ENCODE measurements around the gene ZCCHC9. TPM values are rescaled to one million over a fixed set of nuclear protein-coding genes. Genes with fewer than 3 reads are reported as not detected.

ZCCHC9 gene
- polyA plus RNA-seq, 1 of the 3 experiments (the other 2 are of a cell fraction): 13.2 TPM

- DNase-seq: no peak
- H3K79me2 ChIP-seq (ENCODE audit: insufficient read depth): peaks cover 59% of the 10 kb centered on the region
- no peak overlapping the region for H3K4me2 ChIP-seq
- H2AFZ ChIP-seq (ENCODE audit: low read depth): no peak overlapping the region
- H3K9ac ChIP-seq: no peak overlapping the region
- ChIA-PET CTCF (interaction anchor here (1.2 to 1.3 kb wide), 2 partner anchors 381 to 867 kb away, joined by 3 read pairs; no protein-coding TSS in a partner anchor), POLR2A (no interaction called here)
- TF ChIP-seq YY1 (IDR thresholded peaks at IDR 0.05; ENCODE audit: low read depth) (no peak), GABPA (IDR thresholded peaks at IDR 0.05; ENCODE audit: low read depth) (no peak), NFIC (IDR thresholded peaks at IDR 0.05; ENCODE audit: borderline replicate concordance) (no peak), RXRA (IDR thresholded peaks at IDR 0.05; ENCODE audit: borderline replicate concordance, low read depth) (no peak), JUND (IDR thresholded peaks at IDR 0.05) (no peak), POLR2AphosphoS5 (IDR thresholded peaks at IDR 0.05; ENCODE audit: low read depth, low read length) (no peak), TEAD4 (IDR thresholded peaks at IDR 0.05; ENCODE audit: borderline replicate concordance, insufficient read depth) (no peak), ELF1 (IDR thresholded peaks at IDR 0.05) (no peak), FOXM1 (IDR thresholded peaks at IDR 0.05; ENCODE audit: low read depth) (no peak), TAF1 (IDR thresholded peaks at IDR 0.05; ENCODE audit: borderline replicate concordance, low read depth, low read length) (no peak), RAD21 (IDR thresholded peaks at IDR 0.05; ENCODE audit: low read length) (no peak), CHD2 (IDR thresholded peaks at IDR 0.05; ENCODE audit: low read length, partially characterized antibody) (no peak)
- TF ChIP-seq, protein P1, sequence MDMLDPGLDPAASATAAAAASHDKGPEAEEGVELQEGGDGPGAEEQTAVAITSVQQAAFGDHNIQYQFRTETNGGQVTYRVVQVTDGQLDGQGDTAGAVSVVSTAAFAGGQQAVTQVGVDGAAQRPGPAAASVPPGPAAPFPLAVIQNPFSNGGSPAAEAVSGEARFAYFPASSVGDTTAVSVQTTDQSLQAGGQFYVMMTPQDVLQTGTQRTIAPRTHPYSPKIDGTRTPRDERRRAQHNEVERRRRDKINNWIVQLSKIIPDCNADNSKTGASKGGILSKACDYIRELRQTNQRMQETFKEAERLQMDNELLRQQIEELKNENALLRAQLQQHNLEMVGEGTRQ (IDR thresholded peaks at IDR 0.05; ENCODE audit: borderline replicate concordance, low read depth, low read length): no peak
- TF ChIP-seq, protein P2, sequence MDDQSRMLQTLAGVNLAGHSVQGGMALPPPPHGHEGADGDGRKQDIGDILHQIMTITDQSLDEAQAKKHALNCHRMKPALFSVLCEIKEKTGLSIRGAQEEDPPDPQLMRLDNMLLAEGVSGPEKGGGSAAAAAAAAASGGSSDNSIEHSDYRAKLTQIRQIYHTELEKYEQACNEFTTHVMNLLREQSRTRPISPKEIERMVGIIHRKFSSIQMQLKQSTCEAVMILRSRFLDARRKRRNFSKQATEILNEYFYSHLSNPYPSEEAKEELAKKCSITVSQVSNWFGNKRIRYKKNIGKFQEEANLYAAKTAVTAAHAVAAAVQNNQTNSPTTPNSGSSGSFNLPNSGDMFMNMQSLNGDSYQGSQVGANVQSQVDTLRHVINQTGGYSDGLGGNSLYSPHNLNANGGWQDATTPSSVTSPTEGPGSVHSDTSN (IDR thresholded peaks at IDR 0.05): no peak
- TF ChIP-seq, protein P3, sequence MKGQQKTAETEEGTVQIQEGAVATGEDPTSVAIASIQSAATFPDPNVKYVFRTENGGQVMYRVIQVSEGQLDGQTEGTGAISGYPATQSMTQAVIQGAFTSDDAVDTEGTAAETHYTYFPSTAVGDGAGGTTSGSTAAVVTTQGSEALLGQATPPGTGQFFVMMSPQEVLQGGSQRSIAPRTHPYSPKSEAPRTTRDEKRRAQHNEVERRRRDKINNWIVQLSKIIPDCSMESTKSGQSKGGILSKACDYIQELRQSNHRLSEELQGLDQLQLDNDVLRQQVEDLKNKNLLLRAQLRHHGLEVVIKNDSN (IDR thresholded peaks at IDR 0.05; ENCODE audit: borderline replicate concordance, low read depth): no peak
- TF ChIP-seq, protein P4, sequence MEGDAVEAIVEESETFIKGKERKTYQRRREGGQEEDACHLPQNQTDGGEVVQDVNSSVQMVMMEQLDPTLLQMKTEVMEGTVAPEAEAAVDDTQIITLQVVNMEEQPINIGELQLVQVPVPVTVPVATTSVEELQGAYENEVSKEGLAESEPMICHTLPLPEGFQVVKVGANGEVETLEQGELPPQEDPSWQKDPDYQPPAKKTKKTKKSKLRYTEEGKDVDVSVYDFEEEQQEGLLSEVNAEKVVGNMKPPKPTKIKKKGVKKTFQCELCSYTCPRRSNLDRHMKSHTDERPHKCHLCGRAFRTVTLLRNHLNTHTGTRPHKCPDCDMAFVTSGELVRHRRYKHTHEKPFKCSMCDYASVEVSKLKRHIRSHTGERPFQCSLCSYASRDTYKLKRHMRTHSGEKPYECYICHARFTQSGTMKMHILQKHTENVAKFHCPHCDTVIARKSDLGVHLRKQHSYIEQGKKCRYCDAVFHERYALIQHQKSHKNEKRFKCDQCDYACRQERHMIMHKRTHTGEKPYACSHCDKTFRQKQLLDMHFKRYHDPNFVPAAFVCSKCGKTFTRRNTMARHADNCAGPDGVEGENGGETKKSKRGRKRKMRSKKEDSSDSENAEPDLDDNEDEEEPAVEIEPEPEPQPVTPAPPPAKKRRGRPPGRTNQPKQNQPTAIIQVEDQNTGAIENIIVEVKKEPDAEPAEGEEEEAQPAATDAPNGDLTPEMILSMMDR (IDR thresholded peaks at IDR 0.05): no peak
- no peaks in the 10 kb centered on the region for H4K20me1 ChIP-seq (ENCODE audit: insufficient read depth)
- no peaks in the 10 kb centered on the region for H3K9me3 ChIP-seq
- peaks cover 6% of the 10 kb centered on the region for H3F3A ChIP-seq (replicated peaks; ENCODE audit: insufficient read depth)
- H3K36me3 ChIP-seq (replicated peaks in 1 of 2; ENCODE audit: control insufficient read depth in 1 of 2, insufficient read depth in 2 of 2, low read length in 1 of 2): peaks cover 3 to 8% of the 10 kb centered on the region in 2 experiments
- peaks cover 14 to 17% of the 10 kb centered on the region in 2 experiments; a peak in 3 of 4 replicates for H3K4me1 ChIP-seq (ENCODE audit: control insufficient read depth in 1 of 2, insufficient read depth in 2 of 2, low read depth in 1 of 2, low read length in 1 of 2)
- H3K9me2 ChIP-seq: no peaks in the 10 kb centered on the region
- H3K27me3 ChIP-seq (ENCODE audit: insufficient read depth): no peaks in the 10 kb centered on the region
- H3K27ac ChIP-seq (ENCODE audit: low read depth in 2 of 2, low read length in 1 of 2): no peak overlapping the region
- no peak overlapping the region for H3K4me3 ChIP-seq (ENCODE audit: low read depth in 2 of 2, low read length in 1 of 2)
- WGBS (ENCODE audit: low lambda C conversion rate): 88% methylated on average over 4 of the region's 4 CpGs
Observed at GRCh38 chr5:81297531-81297930, 3.9 kb upstream of the ZCCHC9 start.
